Gastroesophageal sphincter (tissue), 3 donors: Measurements from ENCODE around the gene OGDH.

Experiments
- EP300 ChIP-seq: sonication (generic); formaldehyde crosslinking; IDR thresholded peaks from one replicate; pipeline ENCODE4 v1.6.1; 2017; ENCODE audit warnings: antibody characterized with exemption, mild to moderate bottlenecking
- POLR2A ChIP-seq, 2 donors: fragments of 450-650 bp; IDR thresholded peaks; one replicate each; pipeline ENCODE4 v1.6.1; 2017; ENCODE audit warnings: antibody characterized with exemption in 2 of 2, mild to moderate bottlenecking in 2 of 2, moderate library complexity in 1 of 2
- POLR2AphosphoS5 ChIP-seq: sonication (generic); formaldehyde crosslinking; IDR thresholded peaks from one replicate; pipeline ENCODE4 v1.6.1; 2017; ENCODE audit warnings: antibody characterized with exemption
- TF ChIP-seq, protein P1 (sequence below), 4 experiments: fragments of 200-600 bp in 2 of 4; fragments of 450-650 bp in 2 of 4; sonication (generic) in 1 of 4; IDR thresholded peaks; one replicate each; pipeline ENCODE4 v1.5.1; 2017 to 2019; ENCODE audit warnings: antibody characterized with exemption in 4 of 4, mild to moderate bottlenecking in 2 of 4, moderate library complexity in 2 of 4

DNA sequence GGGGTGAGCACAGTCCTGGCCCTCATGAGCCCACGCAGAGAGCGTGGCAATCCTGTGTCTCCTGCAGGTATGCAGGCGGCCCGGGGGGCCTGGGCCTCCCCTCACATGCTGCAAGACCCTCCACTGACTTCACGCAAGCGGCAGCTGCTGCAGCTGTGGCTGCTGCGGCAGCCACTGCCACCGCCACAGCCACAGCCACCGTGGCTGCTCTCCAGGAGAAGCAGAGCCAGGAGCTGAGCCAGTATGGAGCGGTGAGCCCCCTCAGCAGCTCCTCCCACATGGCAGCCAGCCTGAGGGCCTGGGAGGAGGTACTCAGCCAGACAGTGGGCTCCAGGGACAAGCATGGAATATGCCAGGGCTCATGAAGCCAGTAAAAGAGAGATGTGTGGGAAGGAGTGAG is 150.9 kb downstream of the OGDH start:
- TF ChIP-seq, protein P1, sequence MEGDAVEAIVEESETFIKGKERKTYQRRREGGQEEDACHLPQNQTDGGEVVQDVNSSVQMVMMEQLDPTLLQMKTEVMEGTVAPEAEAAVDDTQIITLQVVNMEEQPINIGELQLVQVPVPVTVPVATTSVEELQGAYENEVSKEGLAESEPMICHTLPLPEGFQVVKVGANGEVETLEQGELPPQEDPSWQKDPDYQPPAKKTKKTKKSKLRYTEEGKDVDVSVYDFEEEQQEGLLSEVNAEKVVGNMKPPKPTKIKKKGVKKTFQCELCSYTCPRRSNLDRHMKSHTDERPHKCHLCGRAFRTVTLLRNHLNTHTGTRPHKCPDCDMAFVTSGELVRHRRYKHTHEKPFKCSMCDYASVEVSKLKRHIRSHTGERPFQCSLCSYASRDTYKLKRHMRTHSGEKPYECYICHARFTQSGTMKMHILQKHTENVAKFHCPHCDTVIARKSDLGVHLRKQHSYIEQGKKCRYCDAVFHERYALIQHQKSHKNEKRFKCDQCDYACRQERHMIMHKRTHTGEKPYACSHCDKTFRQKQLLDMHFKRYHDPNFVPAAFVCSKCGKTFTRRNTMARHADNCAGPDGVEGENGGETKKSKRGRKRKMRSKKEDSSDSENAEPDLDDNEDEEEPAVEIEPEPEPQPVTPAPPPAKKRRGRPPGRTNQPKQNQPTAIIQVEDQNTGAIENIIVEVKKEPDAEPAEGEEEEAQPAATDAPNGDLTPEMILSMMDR (IDR thresholded peaks at IDR 0.05): no peak
- TF ChIP-seq EP300: no peak
- TF ChIP-seq POLR2A (IDR thresholded peaks at IDR 0.05): no peak
- no peak for TF ChIP-seq POLR2AphosphoS5
